GM12891 (cell line): ENCODE results near the gene SPOP.
"Not testable (repeated sequence)": the region's sequence is repeated elsewhere in the genome, so short reads cannot be mapped to it uniquely, and the experiment has no call there.

Experiments used
- DNase-seq: peaks from one replicate; pipeline ENCODE4 v3.0.0; 2011; ENCODE audit warnings: low spot score; ENCODE audit not compliant: insufficient read length
- FAIRE-seq: peaks from 2 replicates; lab custom pipeline; 2011; peaks lifted over from hg19 to GRCh38; lab: Jason Lieb, UNC
- PAX5 ChIP-seq: IDR thresholded peaks from 2 replicates; pipeline ENCODE4 v1.6.1; 2011; ENCODE audit warnings: low read length, moderate library complexity, mild to moderate bottlenecking; ENCODE audit not compliant: insufficient read depth, severe bottlenecking
- POLR2A ChIP-seq: IDR thresholded peaks from 2 replicates; pipeline ENCODE4 v1.6.1; 2011; ENCODE audit warnings: low read depth, low read length, control low read depth
- POLR2AphosphoS5 ChIP-seq: IDR thresholded peaks from 2 replicates; pipeline ENCODE4 v1.6.1; 2011; ENCODE audit warnings: low read depth, low read length, control low read depth
- POU2F2 ChIP-seq: IDR thresholded peaks from 2 replicates; pipeline ENCODE4 v1.6.1; 2011; ENCODE audit warnings: low read depth, mild to moderate bottlenecking, control low read depth, low read length, moderate library complexity
- SPI1 ChIP-seq: IDR thresholded peaks from 2 replicates; pipeline ENCODE4 v1.6.1; 2011; ENCODE audit warnings: low read depth, low read length, control low read depth
- TAF1 ChIP-seq: IDR thresholded peaks from 2 replicates; pipeline ENCODE4 v1.6.1; 2011; ENCODE audit warnings: low read depth, low read length, control low read depth

SPOP gene

DNA sequence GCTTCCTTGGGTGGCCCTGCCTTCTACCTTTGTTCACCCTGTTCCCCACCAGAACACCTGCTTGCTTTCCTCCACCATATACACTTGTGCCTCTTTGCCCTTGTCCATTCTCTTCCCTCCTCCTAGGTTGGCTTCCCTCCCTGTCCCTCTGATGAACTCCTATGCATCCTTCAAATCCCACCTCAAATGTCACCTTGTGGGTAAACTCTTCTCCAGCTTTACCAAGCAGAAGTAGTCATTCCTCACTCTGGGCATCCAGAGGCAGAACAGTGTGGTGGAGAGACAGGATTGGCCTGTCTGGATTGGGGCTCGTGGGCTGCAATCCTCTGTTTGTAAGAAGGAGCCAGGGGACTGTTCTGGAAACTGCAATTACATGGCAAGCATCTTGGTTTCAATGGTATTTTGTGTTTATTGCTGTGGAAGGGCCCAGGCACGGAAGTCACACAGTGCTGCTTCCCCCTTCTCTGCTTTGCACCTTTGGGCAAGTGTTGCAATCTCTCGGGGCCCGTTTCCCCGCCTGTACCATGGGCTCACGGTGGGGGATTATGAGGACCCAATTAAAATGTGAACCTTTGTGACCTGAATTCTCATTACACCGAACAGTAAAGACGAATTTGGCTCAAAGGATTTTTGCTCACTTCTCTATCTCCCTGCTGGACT lies 124.1 kb downstream of the SPOP start:
- no peak for TF ChIP-seq POLR2AphosphoS5
- no peak for TF ChIP-seq PAX5
- no peak for TF ChIP-seq POLR2A
- no peak for TF ChIP-seq TAF1
- no peak for TF ChIP-seq SPI1
- FAIRE-seq (no peak), DNase-seq (no peak)

DNA sequence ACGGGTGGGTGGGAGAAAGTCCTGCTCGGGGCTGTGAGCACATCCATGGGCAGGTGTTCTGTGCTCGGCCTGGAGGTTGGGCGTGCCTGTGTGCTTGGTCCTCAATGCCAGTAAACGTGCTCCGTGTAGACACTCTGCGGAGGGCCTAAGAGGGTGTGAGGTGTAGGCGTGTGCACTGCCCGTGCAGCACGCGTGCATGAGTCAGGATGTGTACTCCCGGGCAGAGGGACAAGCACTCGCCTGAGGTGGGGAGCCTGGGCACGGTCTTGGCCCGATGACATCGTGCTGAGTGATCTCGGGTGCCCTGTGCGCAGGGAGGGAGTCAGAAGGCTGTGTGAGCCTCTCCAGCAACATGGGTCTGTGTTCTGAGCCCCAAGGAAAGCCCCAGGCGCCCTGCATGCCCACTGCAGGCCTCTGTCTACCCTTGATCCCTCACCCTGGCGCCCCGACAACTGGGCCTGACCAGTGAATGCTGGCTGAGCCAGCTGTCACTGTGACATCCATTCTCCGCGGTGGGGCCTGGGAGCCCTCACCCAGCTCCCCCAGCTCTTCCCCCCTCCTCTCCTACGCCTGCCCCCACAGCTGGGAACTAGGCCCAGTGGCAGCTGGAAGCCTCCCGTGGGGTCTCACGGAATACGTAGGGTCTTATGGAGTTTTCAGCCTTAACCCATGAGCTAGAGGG lies 125.7 kb downstream of the SPOP start:
- no peak for FAIRE-seq
- TF ChIP-seq POU2F2: no peak
- no peak for DNase-seq

DNA sequence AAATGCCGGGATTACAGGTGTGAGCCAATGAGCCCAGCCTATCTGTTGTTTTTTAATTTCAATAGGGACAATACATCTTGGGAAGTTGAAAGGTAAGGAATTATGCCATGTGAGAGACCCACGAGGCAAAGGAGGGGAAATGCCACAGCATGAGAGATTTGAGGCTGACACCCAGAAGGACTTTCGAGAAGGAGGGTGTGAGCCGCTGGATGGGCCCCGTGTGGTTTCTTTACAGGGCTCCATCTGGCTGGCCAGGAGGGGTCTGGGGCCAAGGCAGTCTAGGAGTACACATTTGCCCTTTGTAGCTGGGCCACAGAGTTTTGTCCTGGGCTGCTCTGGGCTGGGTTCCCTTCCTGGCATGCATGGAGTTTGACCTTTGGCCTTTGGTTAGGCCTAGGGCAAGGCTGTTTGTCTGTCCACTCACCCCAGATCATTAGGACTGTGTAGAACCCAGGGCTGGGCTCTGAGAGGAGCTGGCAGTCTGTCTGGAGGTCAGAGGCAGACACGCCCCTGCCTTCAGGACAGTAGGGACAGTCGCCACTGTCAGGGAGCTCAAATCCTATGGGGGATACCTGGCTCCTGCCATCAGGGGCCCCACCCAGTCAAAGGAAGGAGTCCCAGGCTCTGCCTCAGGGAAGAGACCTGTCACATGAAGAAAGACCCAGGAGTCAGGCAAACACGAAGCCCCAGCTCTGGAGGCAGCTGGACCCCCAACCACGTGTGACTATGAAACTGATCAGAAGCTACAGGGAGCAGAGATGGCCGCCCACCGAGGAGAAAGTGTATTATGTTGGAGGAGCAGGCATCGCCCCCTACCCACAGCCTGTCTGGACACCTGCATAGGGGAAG lies 126.5 kb downstream of the SPOP start:
- TF ChIP-seq POLR2A: no peak
- FAIRE-seq (no peak), DNase-seq (no peak)

DNA sequence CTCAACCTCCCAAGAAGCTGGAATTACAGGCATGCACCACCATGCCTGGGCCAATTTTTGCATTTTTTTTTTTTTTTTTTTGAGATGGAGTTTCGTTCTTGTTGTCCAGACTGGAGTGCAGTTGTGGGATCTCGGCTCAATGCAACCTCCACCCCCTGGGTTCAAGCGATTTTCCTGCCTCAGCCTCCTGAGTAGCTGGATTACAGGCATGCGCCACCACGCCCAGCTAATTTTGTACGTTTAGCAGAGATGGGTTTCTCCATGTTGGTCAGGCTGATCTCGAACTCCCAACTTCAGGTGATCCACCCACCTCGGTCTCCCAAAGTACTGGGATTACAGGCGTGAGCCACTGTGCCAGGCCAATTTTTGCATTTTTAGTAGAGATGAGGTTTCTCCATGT lies 127.1 kb downstream of the SPOP start:
- not testable (repeated sequence) for FAIRE-seq, DNase-seq

DNA sequence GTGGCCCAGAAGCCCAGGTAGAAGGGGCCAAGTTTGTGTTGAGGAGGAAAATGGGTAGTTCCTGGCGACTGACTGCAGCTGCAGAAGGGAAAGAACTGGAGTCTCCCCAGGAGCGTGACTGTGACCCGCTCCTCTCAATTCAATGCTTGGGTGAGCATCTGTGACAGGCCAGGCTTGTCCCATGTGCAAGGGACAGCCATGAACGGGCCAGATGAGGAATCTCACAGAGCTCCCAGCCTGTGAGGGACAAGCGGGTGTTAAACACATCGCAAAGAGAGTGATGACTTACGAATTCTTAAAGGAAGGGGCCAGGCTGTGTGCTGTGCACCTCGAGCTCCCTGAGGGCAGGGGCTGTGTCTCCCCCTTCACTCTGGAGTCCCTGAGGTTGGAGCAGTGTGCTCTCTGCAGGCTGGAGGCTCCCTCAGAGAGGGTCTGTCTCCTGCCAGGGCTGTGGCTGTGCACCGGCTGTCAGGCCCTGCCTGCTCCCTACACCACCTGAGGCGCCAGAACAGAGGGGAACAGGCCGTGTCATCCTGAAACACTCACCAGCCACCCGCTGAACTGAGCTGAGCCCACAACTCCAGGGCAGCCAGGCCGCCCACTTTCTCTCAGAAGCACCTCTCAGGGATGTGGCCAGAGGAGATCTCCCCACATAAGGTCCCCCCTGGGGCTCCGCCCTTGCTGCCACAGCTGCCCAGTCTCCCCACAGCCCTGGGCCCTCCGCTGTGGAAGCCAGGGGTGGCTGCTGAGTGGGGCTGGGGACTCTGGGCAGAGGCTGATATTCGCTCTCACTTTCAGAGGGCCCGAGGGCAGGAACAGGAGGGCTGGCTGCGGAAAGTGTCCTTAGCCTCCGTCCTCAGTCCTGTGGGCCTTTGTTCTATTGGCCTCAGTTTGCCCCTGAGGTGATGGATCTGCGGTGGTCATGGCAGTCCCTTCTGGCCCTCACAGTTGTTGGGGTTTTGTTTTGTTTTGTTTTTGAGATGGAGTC lies 127.9 kb downstream of the SPOP start:
- DNase-seq (no peak), FAIRE-seq (peak; percentile 23)
- TF ChIP-seq POU2F2 (no peak), TAF1 (no peak), POLR2A (no peak), PAX5 (no peak), SPI1 (no peak)

DNA sequence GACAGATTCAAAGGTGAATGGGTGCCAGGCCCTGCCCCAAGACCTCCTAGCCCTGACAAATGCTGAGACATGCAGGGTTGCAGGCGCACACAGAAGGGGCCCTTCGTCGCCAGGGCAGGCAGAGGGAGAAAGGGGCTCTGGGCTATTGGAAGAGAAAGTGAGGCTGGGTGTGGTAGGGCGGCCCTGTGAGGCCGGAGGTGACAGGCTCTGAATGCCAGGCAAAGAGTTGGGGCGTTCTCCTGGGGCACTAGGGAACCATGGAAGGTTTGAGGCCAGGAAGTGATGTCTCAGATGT lies 128.6 kb downstream of the SPOP start:
- FAIRE-seq (no peak), DNase-seq (no peak)

More for the DNA sequence above, 128.6 kb downstream of the SPOP start:
- no peak for TF ChIP-seq POU2F2
- TF ChIP-seq POLR2A: no peak
- TF ChIP-seq SPI1: no peak
- no peak for TF ChIP-seq TAF1
- no peak for TF ChIP-seq PAX5
- TF ChIP-seq POLR2AphosphoS5: no peak
